SU-DHL-6 (cell line): Measurements from ENCODE around the gene ELP2.

Experiments used
- EZH2phosphoT487 ChIP-seq: fragments of 200-600 bp; sonication (generic), shearing (Covaris generic); conservative IDR thresholded peaks from 2 replicates; pipeline ENCODE4 v1.6.1; 2018; ENCODE audit warnings: mild to moderate bottlenecking, antibody characterized with exemption, low read length, moderate library complexity, mixed read lengths
- TF ChIP-seq, protein P1 (sequence below): fragments of 200-600 bp; sonication (generic); IDR thresholded peaks from one replicate; pipeline ENCODE4 v1.5.1; 2017; ENCODE audit warnings: antibody characterized with exemption, mild to moderate bottlenecking, low read length, moderate library complexity; ENCODE audit not compliant: insufficient read depth, poor library complexity, severe bottlenecking

GRCh38 chr18:36120297-36120696 is 9.4 kb upstream of the ELP2 start:
- TF ChIP-seq, protein P1, sequence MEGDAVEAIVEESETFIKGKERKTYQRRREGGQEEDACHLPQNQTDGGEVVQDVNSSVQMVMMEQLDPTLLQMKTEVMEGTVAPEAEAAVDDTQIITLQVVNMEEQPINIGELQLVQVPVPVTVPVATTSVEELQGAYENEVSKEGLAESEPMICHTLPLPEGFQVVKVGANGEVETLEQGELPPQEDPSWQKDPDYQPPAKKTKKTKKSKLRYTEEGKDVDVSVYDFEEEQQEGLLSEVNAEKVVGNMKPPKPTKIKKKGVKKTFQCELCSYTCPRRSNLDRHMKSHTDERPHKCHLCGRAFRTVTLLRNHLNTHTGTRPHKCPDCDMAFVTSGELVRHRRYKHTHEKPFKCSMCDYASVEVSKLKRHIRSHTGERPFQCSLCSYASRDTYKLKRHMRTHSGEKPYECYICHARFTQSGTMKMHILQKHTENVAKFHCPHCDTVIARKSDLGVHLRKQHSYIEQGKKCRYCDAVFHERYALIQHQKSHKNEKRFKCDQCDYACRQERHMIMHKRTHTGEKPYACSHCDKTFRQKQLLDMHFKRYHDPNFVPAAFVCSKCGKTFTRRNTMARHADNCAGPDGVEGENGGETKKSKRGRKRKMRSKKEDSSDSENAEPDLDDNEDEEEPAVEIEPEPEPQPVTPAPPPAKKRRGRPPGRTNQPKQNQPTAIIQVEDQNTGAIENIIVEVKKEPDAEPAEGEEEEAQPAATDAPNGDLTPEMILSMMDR = no peak
- TF ChIP-seq EZH2phosphoT487 = no peak
